SU-DHL-6 (cell line): Measurements from ENCODE around the gene POLR3B.

Source experiments
- EZH2phosphoT487 ChIP-seq: fragments of 200-600 bp; sonication (generic), shearing (Covaris generic); conservative IDR thresholded peaks from 2 replicates; pipeline ENCODE4 v1.6.1; 2018; ENCODE audit warnings: mild to moderate bottlenecking, antibody characterized with exemption, low read length, moderate library complexity, mixed read lengths
- TF ChIP-seq, protein P1 (sequence below): fragments of 200-600 bp; sonication (generic); IDR thresholded peaks from one replicate; pipeline ENCODE4 v1.5.1; 2017; ENCODE audit warnings: antibody characterized with exemption, mild to moderate bottlenecking, low read length, moderate library complexity; ENCODE audit not compliant: insufficient read depth, poor library complexity, severe bottlenecking

DNA sequence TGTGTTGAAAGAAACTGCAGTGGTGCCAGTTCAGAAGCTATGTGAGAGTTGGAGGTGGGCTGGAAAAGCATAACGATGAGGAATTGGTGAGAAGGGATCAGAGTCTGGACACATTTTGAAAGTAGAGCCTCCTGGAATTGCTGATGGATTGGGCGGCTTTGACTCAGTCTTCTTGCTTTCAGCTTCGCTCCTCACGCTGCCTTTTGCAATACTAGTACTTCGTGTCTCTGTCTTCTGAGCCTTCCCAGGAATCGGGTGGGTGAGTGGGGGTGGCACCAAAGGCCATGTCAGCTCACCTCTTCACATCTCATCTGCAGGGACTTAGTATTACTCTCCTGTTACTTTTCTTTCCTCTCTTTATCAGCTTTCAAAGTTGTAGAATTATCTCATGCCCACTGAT is 123.7 kb downstream of the POLR3B start:
- TF ChIP-seq EZH2phosphoT487, result no peak
- TF ChIP-seq, protein P1, sequence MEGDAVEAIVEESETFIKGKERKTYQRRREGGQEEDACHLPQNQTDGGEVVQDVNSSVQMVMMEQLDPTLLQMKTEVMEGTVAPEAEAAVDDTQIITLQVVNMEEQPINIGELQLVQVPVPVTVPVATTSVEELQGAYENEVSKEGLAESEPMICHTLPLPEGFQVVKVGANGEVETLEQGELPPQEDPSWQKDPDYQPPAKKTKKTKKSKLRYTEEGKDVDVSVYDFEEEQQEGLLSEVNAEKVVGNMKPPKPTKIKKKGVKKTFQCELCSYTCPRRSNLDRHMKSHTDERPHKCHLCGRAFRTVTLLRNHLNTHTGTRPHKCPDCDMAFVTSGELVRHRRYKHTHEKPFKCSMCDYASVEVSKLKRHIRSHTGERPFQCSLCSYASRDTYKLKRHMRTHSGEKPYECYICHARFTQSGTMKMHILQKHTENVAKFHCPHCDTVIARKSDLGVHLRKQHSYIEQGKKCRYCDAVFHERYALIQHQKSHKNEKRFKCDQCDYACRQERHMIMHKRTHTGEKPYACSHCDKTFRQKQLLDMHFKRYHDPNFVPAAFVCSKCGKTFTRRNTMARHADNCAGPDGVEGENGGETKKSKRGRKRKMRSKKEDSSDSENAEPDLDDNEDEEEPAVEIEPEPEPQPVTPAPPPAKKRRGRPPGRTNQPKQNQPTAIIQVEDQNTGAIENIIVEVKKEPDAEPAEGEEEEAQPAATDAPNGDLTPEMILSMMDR, result no peak
